Inferior parietal cortex (tissue), 1 donor: ENCODE data around the gene CERK.
"Not testable (repeated sequence)": the region's sequence is repeated elsewhere in the genome, so short reads cannot be mapped to it uniquely, and the experiment has no call there.

Experiments used
- DNase-seq: peaks from one replicate; pipeline ENCODE4 v3.0.0-alpha.2; 2016; ENCODE audit errors: extremely low spot score

CERK gene

DNA sequence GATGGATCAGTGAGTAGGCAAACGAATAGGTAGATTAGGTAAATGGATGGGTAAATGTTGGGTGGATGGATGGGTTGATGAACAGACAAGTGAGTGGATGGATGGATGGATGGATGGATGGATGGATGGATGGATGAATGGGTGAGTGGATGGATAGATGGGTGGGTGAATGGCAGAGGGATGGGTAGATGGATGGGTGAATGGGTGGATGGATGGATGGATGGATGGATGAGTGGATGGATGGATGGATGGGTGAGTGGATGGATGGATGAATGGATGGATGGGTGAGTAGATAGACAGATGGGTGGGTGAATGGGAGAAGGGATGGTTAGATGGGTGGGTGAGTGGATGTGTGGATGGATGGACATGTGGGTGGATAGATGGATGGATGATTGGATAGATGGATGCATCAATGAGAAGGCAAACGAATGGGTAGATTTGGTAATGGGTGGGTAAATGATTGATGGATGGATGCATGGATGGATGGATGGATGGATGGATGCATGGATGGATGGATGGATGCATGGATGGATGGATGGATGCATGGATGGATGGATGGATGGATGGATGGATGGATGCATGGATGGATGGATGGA is 89.7 kb downstream of the CERK start:
- DNase-seq, result not testable (repeated sequence)

GRCh38 chr22:46646531-46647215 is 91.4 kb downstream of the CERK start:
- DNase-seq, result no peak

DNA sequence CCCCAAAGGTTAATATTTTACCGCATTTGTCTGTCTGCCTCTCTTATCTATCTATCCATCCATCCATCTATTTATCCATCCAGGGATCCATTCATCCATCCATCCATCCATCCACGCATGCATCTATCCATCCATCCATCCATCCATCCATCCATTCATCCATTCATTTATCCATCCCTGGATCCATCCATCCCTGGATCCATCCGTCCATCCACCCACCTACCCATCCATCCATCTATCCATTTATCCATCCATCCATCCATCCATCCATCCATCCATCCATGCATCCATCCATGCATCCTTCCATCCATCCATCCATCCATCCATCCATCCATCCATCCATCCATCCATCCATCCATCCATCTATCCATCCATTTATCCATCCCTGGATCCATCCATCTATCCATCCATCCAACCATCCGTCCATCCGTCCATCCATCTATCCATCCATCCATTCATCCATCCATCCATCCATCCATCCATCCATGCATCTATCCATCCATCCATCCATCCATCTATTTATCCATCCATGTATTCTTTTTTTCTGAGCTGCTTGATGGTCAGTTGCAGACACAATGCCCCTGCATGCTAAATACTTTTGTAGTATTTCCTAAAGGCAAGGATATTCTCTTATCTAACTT is 95.1 kb downstream of the CERK start:
- DNase-seq, result not testable (repeated sequence)

GRCh38 chr22:46641811-46642266 is 96.2 kb downstream of the CERK start:
- DNase-seq, result no peak

DNA sequence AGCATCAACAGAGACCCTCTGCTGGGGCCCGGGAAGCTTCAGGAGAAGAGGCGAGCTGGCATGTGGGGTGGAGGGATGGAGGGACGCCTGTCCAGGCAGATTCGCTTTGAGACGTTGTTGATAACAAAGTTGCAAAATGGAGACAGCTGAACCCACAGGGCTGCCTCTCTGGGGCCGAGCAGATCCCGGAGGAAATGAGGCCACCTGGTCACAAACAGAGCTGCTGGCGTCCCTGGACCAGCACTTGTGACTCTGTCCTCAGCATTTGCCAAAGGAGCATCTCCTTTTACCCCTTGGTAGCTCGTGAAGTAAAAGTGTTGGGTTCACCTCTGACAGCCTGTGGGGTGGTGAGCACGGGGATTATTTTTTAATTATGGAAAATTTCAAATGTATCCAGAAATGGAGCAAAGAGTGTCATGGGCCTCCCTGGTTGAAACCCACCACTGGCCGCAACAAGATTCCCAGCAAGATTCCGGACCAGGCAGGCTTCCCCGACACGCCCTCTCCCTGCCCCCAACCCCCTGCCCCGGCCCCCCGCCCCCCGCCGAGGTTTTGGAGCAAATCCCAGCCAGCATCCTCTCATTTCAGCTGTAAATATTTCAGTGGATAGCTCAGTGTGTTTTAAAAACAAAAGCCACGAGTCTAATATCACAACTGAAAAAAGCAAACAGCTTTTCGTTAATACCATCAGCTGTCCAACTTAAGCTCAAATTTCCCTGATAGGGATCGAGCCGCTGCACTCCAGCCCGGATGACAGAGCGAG is 97.6 kb downstream of the CERK start:
- no peak for DNase-seq

- no peak for DNase-seq
These were observed 98.2 kb downstream of the CERK start for GRCh38 chr22:46639843-46640242.

DNA sequence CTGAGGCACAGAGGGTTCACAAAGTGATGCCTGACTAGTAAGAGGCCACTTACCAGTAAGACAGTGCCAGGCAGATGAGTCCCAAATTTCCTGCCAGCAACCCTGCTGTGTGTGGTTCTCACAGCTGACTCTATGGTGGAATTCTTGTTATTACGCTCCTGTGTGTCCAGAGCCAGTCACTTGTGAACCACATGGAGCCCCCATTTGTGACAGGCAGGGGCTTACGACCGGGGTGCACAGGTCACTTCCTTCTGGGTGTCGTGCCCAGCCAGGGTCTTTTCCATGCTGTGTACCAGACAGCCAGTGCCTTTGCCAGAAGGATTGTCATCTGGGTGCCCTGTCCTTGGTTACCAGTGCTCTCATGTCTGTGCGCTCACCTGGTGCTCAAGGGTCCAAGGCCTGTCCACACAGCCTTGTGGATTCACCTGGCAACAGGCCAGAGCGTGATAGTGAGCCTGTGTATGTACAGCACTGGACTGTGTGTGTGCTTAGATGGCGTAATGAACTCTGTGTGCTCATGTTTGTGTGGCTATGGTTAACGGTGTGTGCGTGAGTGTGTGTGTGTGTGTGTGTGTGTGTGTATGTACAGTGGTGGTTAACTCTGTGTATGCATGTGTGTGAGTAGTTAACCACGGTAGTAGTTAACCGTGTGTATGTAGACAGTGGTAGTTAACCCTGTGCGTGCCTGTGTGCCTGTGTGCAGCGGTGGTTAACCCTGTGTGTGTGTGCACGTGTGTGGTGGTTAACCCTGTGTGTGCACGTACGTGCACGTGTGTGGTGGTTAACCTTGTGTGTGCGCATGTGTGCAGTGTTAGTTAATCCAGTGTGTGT is 99.2 kb downstream of the CERK start:
- DNase-seq, result no peak

DNA sequence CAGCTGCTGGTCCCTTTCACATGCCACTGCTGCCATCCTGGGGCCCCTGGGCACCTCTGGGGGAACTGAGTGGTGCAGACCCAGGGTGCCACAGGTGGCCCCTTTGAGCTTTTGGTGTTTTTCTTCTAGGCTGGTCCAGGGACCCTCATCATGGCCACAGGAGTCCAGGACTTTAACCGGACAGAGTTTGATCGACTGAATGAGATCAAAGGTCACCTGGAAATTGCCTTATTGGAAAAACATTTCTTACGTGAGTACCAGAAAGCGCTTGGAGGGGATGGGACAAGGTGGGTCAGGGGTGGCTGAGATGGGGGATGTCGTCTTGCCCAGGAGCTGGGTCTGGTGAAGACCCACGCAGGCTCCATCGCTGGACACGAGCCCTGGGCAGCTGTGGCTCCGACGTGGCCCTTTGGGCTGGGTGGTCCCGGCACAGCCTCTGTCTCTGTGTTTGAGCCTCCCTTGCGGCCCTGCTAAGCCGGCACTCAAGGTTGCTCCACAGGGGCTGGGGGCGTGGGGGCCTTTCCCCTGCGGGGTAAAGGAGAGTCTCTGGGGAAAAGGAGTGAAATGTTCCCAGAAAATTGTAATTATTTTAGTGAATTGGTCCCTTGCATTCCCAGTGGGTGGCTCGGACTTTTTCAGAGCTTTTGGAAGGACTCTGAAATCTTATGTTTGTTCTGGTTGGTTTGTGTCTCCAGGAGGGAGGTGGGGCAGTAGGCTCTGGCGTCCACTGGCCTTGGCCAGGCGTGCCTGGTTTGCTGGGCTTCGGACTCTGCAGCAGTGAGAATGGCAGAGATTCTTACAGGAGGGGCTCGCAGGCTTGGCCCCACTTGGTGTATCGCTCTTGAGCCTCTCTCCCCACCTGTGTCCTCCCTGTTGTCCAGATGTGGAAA is 100.1 kb downstream of the CERK start:
- DNase-seq, result no peak

GRCh38 chr22:46636221-46637002 is 101.6 kb downstream of the CERK start:
- DNase-seq, result no peak

- DNase-seq, result no peak
These were observed 102.3 kb downstream of the CERK start for GRCh38 chr22:46635756-46636155.

DNA sequence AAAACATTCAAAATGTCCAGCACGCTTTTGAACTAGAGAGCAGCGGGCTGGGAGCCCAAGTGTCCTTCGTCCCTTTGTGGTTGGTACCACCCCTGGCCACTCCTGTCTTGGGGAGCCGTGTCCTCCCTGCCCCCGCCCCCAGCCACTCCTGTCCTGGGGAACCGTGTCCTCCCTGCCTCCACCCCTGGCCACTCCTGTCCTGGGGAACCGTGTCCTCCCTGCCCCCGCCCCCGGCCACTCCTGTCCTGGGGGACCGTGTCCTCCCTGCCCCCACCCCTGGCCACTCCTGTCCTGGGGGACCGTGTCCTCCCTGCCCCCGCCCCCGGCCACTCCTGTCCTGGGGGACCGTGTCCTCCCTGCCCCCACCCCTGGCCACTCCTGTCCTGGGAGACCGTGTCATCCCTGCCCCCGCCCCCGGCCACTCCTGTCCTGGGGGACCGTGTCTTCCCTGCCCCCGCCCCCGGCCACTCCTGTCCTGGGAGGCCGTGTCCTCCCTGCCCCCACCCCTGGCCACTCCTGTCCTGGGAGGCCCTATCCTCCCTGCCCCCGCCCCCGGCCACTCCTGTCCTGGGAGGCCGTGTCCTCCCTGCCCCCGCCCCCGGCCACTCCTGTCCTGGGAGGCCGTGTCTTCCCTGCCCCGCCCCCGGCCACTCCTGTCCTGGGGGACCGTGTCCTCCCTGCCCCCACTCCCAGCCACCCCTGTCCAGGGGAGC is 102.9 kb downstream of the CERK start:
- not testable (repeated sequence) for DNase-seq
